ENCODE data around the gene SORCS2. TPM values are rescaled to one million over a fixed set of nuclear protein-coding genes. Genes with fewer than 3 reads are reported as not detected.

Gene SORCS2
- polyA plus RNA-seq, 1 donor (not counting 4 experiments of a cell fraction or from before 2014, with no cell fraction given), result 0.09 TPM

DNA sequence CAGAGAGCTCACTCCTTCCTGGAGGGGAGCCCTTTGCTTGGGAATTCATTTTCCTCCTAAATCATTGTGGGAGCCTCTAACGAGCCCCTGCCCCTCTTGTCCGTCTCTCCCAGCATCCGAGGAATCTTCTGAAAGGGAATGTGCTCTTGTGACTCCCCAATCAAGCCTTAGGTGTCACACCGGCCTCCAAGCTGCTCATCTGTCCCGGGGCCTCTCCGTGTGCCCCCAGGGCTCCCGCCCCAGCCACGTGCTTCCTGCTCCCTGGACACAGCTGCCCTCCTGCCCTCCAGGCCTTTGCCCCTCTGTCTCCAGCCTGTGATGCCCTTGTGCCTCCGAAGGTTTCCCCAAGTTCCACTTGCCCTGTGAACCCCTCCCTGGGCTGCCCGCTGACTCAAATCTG lies 507.5 kb downstream of the SORCS2 start:
- peaks cover 20% of the 10 kb centered on the region for H3K27me3 ChIP-seq (ENCODE audit: control insufficient read depth, extremely low read depth, insufficient read depth, low read length)
- no peaks in the 10 kb centered on the region for H3K4me1 ChIP-seq (ENCODE audit: control insufficient read depth, extremely low read depth, insufficient read depth, low read length)
- H2AFZ ChIP-seq (ENCODE audit: control insufficient read depth, low read length), result no peak overlapping the region
- no peak overlapping the region for H3K4me2 ChIP-seq (ENCODE audit: control insufficient read depth, extremely low read depth, insufficient read depth, low read depth, low read length)
- H3K27ac ChIP-seq (ENCODE audit: control insufficient read depth, insufficient read depth, low read length), result no peak overlapping the region
- TF ChIP-seq, protein P1, sequence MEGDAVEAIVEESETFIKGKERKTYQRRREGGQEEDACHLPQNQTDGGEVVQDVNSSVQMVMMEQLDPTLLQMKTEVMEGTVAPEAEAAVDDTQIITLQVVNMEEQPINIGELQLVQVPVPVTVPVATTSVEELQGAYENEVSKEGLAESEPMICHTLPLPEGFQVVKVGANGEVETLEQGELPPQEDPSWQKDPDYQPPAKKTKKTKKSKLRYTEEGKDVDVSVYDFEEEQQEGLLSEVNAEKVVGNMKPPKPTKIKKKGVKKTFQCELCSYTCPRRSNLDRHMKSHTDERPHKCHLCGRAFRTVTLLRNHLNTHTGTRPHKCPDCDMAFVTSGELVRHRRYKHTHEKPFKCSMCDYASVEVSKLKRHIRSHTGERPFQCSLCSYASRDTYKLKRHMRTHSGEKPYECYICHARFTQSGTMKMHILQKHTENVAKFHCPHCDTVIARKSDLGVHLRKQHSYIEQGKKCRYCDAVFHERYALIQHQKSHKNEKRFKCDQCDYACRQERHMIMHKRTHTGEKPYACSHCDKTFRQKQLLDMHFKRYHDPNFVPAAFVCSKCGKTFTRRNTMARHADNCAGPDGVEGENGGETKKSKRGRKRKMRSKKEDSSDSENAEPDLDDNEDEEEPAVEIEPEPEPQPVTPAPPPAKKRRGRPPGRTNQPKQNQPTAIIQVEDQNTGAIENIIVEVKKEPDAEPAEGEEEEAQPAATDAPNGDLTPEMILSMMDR (optimal IDR thresholded peaks at IDR 0.05 in 1 of 3, IDR thresholded peaks at IDR 0.05 in 1 of 3, conservative IDR thresholded peaks at IDR 0.05 in 1 of 3; ENCODE audit: extremely low read depth in 1 of 3, insufficient read depth in 2 of 3, low read length in 3 of 3), result no peak
- no peak for TF ChIP-seq EZH2 (IDR thresholded peaks at IDR 0.05; ENCODE audit: low read length)
- dilution Hi-C loops (cut with MboI; ENCODE audit: extremely low pct_ligation_motif_present, low sequenced_read_pairs), result no loop called here
- DNase-seq (ENCODE audit: low read depth, low spot score) (no peak), FAIRE-seq (no peak)
- no peak overlapping the region for H3K4me3 ChIP-seq (ENCODE audit: control insufficient read depth in 2 of 3, extremely low read depth in 1 of 3, insufficient read depth in 2 of 3, low read depth in 1 of 3, low read length in 3 of 3)
- no peaks in the 10 kb centered on the region for H3K9me1 ChIP-seq (ENCODE audit: control insufficient read depth, extremely low read depth, insufficient read depth, low read length)
- H3K36me3 ChIP-seq (ENCODE audit: control insufficient read depth in 2 of 2, extremely low read depth in 1 of 2, insufficient read depth in 2 of 2, low read length in 2 of 2), result no peaks in the 10 kb centered on the region
- no peak overlapping the region for H3K9ac ChIP-seq (ENCODE audit: control insufficient read depth, extremely low read depth, insufficient read depth, low read length)
- no peaks in the 10 kb centered on the region for H3K79me2 ChIP-seq (ENCODE audit: control insufficient read depth, insufficient read depth, low read length)
- H4K20me1 ChIP-seq (ENCODE audit: control insufficient read depth, extremely low read depth, insufficient read depth, low read length), result no peaks in the 10 kb centered on the region
- no peaks in the 10 kb centered on the region for H3K9me3 ChIP-seq (ENCODE audit: control insufficient read depth, low read depth, low read length)

DNA sequence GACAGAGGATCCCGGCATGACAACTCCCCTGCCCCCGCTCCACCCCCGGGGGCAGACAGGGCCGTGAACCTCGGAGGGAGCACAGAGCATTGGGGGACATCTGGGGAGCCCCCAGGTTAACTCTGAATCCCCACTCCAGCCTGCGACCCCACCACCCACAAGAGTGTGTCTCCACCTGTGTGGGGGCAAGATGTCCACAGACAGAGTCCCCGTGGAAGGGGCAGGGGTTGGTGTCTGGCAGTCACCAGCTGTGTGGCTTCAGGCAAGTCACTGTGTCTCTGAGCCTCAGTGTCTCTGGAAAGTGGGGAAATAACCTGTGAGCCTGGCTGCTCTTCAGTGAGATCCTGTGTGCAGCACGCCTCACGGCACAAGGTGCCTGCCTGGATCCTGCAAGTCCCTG lies 508.3 kb downstream of the SORCS2 start:
- dilution Hi-C loops (cut with MboI; ENCODE audit: extremely low pct_ligation_motif_present, low sequenced_read_pairs), result no loop called here
- Histone ChIP-seq H3K9ac (ENCODE audit: control insufficient read depth, extremely low read depth, insufficient read depth, low read length) (no peak overlapping the region), H3K79me2 (ENCODE audit: control insufficient read depth, insufficient read depth, low read length) (no peaks in the 10 kb centered on the region), H3K27me3 (ENCODE audit: control insufficient read depth, extremely low read depth, insufficient read depth, low read length) (peaks cover 20% of the 10 kb centered on the region), H2AFZ (ENCODE audit: control insufficient read depth, low read length) (no peak overlapping the region), H3K9me3 (ENCODE audit: control insufficient read depth, low read depth, low read length) (no peaks in the 10 kb centered on the region), H3K4me3 (ENCODE audit: control insufficient read depth in 2 of 3, extremely low read depth in 1 of 3, insufficient read depth in 2 of 3, low read depth in 1 of 3, low read length in 3 of 3) (no peak overlapping the region), H3K4me1 (ENCODE audit: control insufficient read depth, extremely low read depth, insufficient read depth, low read length) (no peaks in the 10 kb centered on the region), H3K36me3 (ENCODE audit: control insufficient read depth in 2 of 2, extremely low read depth in 1 of 2, insufficient read depth in 2 of 2, low read length in 2 of 2) (no peaks in the 10 kb centered on the region), H3K9me1 (ENCODE audit: control insufficient read depth, extremely low read depth, insufficient read depth, low read length) (no peaks in the 10 kb centered on the region), H3K4me2 (ENCODE audit: control insufficient read depth, extremely low read depth, insufficient read depth, low read depth, low read length) (no peak overlapping the region), H4K20me1 (ENCODE audit: control insufficient read depth, extremely low read depth, insufficient read depth, low read length) (no peaks in the 10 kb centered on the region), H3K27ac (ENCODE audit: control insufficient read depth, insufficient read depth, low read length) (no peak overlapping the region)
- DNase-seq (ENCODE audit: low read depth, low spot score), result no peak
- no peak for FAIRE-seq
- no peak for TF ChIP-seq EZH2 (IDR thresholded peaks at IDR 0.05; ENCODE audit: low read length)
- TF ChIP-seq, protein P1 (optimal IDR thresholded peaks at IDR 0.05 in 1 of 3, IDR thresholded peaks at IDR 0.05 in 1 of 3, conservative IDR thresholded peaks at IDR 0.05 in 1 of 3; ENCODE audit: extremely low read depth in 1 of 3, insufficient read depth in 2 of 3, low read length in 3 of 3), result no peak

Measured in keratinocyte (primary cell).